CD4-positive, alpha-beta T cell (primary cell): ENCODE results near the gene KIF24. TPM values are rescaled to one million over a fixed set of nuclear protein-coding genes. Genes with fewer than 3 reads are reported as not detected.

ENCODE experiments used
- ATAC-seq: fragments of 200-7000 bp; cut with Tn5 transposase; one replicate; pipeline ENCODE4 v1.10.0; 2022; ENCODE audit warnings: mild to moderate bottlenecking; ENCODE audit not compliant: poor library complexity
- CTCF ChIA-PET: fragments of 350-600 bp; sonication (Branson Sonifier 250); formaldehyde crosslinking; loops from one replicate; lab custom pipeline; 2021; ENCODE audit warnings: antibody characterized with exemption, inconsistent platforms; lab: Charles Lee
- POLR2A ChIA-PET: fragments of 350-600 bp; sonication (Branson Sonifier 250); formaldehyde crosslinking; loops from one replicate; lab custom pipeline; 2021; ENCODE audit warnings: antibody characterized with exemption, inconsistent platforms; lab: Charles Lee
- DNase-seq, 14 experiments: peaks; one replicate each; pipeline ENCODE4 v3.0.0-alpha.2; 2013 to 2020; ENCODE audit warnings: mixed read lengths in 2 of 14
- H3K27ac ChIP-seq, 2 donors: one replicate each; pipeline versions ENCODE4 v1.5.1 to v1.7.0; 2013; ENCODE audit warnings: low read length in 2 of 2, low read depth in 1 of 2, mild to moderate bottlenecking in 1 of 2
- H3K27me3 ChIP-seq, 2 experiments: 1 replicate in 1 of 2; 2 replicates in 1 of 2; pipeline versions ENCODE4 v1.6.1 to v1.7.0; 2013; ENCODE audit warnings: low read length in 2 of 2, control low read depth in 1 of 2, mild to moderate bottlenecking in 1 of 2, moderate library complexity in 1 of 2; ENCODE audit not compliant: insufficient read depth in 2 of 2, control insufficient read depth in 1 of 2
- H3K36me3 ChIP-seq: one replicate; pipeline ENCODE4 v1.6.1; 2013; ENCODE audit warnings: low read length, control low read depth; ENCODE audit not compliant: insufficient read depth
- H3K4me1 ChIP-seq: one replicate; pipeline ENCODE4 v1.6.1; 2013; ENCODE audit warnings: low read length, control low read depth; ENCODE audit not compliant: insufficient read depth
- H3K4me3 ChIP-seq: one replicate; pipeline ENCODE4 v1.5.1; 2013; ENCODE audit warnings: mild to moderate bottlenecking, low read length, moderate library complexity
- H3K9me3 ChIP-seq, 2 experiments: 1 replicate in 1 of 2; 2 replicates in 1 of 2; pipeline versions ENCODE4 v1.6.1 to v1.7.0; 2013; ENCODE audit warnings: low read length in 2 of 2, mild to moderate bottlenecking in 2 of 2, control low read depth in 1 of 2, moderate library complexity in 1 of 2; ENCODE audit not compliant: control insufficient read depth in 1 of 2, insufficient read depth in 1 of 2
- H3K27ac Mint-ChIP-seq: one replicate; pipeline ENCODE4 v1.8.0; 2020; ENCODE audit warnings: mixed read lengths
- H3K27me3 Mint-ChIP-seq: one replicate; pipeline ENCODE4 v1.8.0; 2021; ENCODE audit warnings: mixed read lengths
- H3K36me3 Mint-ChIP-seq: one replicate; pipeline ENCODE4 v1.8.0; 2021; ENCODE audit warnings: low read depth, mixed read lengths
- H3K4me1 Mint-ChIP-seq: one replicate; pipeline ENCODE4 v1.8.0; 2021; ENCODE audit warnings: low read depth, mixed read lengths
- H3K4me3 Mint-ChIP-seq: one replicate; pipeline ENCODE4 v1.8.0; 2020; ENCODE audit warnings: mild to moderate bottlenecking, mixed read lengths
- H3K9me3 Mint-ChIP-seq: one replicate; pipeline ENCODE4 v1.8.0; 2020; ENCODE audit warnings: mixed read lengths
- intact Hi-C, 2 experiments: fragments of 100-400 bp; cut with DNase I in 1 of 2; cut with micrococcal nuclease in 1 of 2; formaldehyde crosslinking; loops; one replicate each; pipeline versions ENCODE4 v1.15.1 to v1.9.0; 2023 to 2025; cut with DNase I, micrococcal nuclease
- total RNA-seq, 174 experiments: library from RNA in 2 of 174; stranded (reverse) in 2 of 174; gene quantifications; one replicate each; pipeline ENCODE4 v1.2.3 and lab custom pipeline; 2021 to 2026
- TF ChIP-seq, protein P1 (sequence below): fragments of 200-600 bp; IDR thresholded peaks from one replicate; pipeline ENCODE4 v1.8.0; 2022; ENCODE audit warnings: antibody characterized with exemption, mild to moderate bottlenecking

The KIF24 gene
- total RNA-seq, 2 experiments from 2014 or later, result 0.05 to 0.14 TPM

DNA sequence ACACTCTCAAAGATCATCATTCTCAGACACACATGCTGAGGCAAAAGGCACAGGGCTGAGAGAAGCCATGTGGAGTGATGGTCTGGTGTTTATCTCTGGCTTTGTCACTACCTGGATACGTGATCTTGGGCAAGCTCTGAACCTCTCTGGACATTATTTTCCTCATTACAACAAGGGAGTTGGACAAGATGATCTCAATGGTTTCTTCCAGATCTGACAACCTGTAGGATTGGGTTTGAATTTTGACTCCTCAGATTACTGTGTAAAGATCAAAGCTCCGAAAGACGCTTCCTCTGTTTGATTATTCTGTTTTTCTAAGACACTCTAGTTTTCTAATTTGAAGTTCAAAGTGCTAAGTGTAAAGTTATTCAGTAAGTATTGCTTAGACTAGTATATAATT is 20.3 kb upstream of the KIF24 start:
- H3K27ac Mint-ChIP-seq, result no peak overlapping the region
- ChIA-PET POLR2A (no interaction called here), CTCF (no interaction called here)

GRCh38 chr9:34347800-34348158 is 18.7 kb upstream of the KIF24 start:
- Histone ChIP-seq H3K4me3 (no peak overlapping the region), H3K27me3 (no peaks in the 10 kb centered on the region), H3K27ac (no peak overlapping the region), H3K36me3 (peaks cover 12% of the 10 kb centered on the region), H3K9me3 (no peaks in the 10 kb centered on the region), H3K4me1 (no peaks in the 10 kb centered on the region)
- no peak overlapping the region for H3K27ac Mint-ChIP-seq
- H3K36me3 Mint-ChIP-seq, result peaks cover 34% of the 10 kb centered on the region
- POLR2A ChIA-PET, result no interaction called here
- no peak overlapping the region for H3K4me3 Mint-ChIP-seq
- intact Hi-C loops, result no loop called here
- TF ChIP-seq, protein P1, sequence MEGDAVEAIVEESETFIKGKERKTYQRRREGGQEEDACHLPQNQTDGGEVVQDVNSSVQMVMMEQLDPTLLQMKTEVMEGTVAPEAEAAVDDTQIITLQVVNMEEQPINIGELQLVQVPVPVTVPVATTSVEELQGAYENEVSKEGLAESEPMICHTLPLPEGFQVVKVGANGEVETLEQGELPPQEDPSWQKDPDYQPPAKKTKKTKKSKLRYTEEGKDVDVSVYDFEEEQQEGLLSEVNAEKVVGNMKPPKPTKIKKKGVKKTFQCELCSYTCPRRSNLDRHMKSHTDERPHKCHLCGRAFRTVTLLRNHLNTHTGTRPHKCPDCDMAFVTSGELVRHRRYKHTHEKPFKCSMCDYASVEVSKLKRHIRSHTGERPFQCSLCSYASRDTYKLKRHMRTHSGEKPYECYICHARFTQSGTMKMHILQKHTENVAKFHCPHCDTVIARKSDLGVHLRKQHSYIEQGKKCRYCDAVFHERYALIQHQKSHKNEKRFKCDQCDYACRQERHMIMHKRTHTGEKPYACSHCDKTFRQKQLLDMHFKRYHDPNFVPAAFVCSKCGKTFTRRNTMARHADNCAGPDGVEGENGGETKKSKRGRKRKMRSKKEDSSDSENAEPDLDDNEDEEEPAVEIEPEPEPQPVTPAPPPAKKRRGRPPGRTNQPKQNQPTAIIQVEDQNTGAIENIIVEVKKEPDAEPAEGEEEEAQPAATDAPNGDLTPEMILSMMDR, result no peak
- CTCF ChIA-PET, result no interaction called here
- no peaks in the 10 kb centered on the region for H3K27me3 Mint-ChIP-seq
- H3K9me3 Mint-ChIP-seq, result no peaks in the 10 kb centered on the region
- H3K4me1 Mint-ChIP-seq, result no peaks in the 10 kb centered on the region
- DNase-seq (no peak), ATAC-seq (no peak)

More for the DNA sequence above, 20.3 kb upstream of the KIF24 start:
- H3K27me3 Mint-ChIP-seq, result no peaks in the 10 kb centered on the region
- H3K4me1 Mint-ChIP-seq, result no peaks in the 10 kb centered on the region
- TF ChIP-seq, protein P1, result no peak
- intact Hi-C loops, result no loop called here
- Histone ChIP-seq H3K9me3 (no peaks in the 10 kb centered on the region), H3K4me3 (no peak overlapping the region), H3K4me1 (no peaks in the 10 kb centered on the region), H3K27me3 (no peaks in the 10 kb centered on the region), H3K27ac (no peak overlapping the region), H3K36me3 (no peaks in the 10 kb centered on the region)
- DNase-seq (no peak), ATAC-seq (no peak)
- H3K36me3 Mint-ChIP-seq, result peaks cover 22% of the 10 kb centered on the region
- no peak overlapping the region for H3K4me3 Mint-ChIP-seq
- no peaks in the 10 kb centered on the region for H3K9me3 Mint-ChIP-seq

DNA sequence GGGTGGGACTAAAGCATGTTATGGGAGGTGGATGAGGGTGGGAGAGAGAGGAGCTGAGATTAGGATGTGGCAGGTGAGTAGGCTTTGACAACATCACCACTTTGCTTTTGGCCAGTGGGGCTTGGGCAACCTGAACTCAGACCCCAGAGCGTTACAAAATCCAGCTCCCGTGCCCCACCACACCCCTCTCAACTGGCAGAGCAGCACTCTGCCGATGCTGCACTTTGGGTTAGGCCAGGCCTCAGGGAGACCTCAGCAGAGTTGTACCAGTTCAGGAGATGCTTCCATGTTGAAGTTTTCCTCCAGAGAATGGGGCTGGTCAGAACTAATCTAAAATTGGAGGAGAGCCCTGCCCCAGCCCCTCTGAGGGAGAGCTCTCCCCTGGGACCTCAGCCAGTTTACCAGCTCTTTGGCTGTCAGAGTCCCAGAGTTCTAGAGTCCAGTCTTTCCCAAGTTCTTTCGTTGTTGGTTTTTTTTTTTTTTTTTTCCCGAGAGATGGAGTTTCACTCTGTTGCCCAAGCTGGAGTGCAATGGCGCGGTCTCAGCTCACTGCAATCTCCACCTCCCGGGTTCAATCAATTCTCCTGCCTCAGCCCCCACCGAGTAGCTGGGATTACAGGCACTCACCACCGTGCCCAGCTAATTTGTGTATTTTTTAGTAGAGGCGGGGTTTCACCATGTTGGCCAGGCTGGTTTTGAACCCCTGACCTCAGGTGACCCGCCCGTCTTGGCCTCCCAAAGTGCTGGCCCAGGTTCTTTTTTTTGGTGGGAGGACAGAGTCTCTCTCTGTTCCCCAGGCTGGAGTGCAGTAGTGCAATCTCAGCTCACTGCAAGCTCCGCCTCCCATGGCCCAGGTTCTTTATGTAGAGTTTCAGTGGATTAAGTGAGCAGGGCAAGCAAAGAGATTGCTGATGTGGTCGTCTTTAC is 18.1 kb upstream of the KIF24 start:
- ChIA-PET CTCF (no interaction called here), POLR2A (no interaction called here)
- DNase-seq (no peak), ATAC-seq (no peak)
- intact Hi-C loops, result no loop called here
- TF ChIP-seq, protein P1, result no peak
- Mint-ChIP-seq H3K36me3 (peaks cover 38% of the 10 kb centered on the region), H3K9me3 (no peaks in the 10 kb centered on the region), H3K27ac (no peak overlapping the region), H3K27me3 (no peaks in the 10 kb centered on the region), H3K4me1 (no peaks in the 10 kb centered on the region), H3K4me3 (no peak overlapping the region)
- Histone ChIP-seq H3K27me3 (no peaks in the 10 kb centered on the region), H3K9me3 (no peaks in the 10 kb centered on the region), H3K4me3 (no peak overlapping the region), H3K4me1 (no peaks in the 10 kb centered on the region), H3K27ac (no peak overlapping the region), H3K36me3 (peaks cover 15% of the 10 kb centered on the region)
